ENCODE results near the gene DNAJC10. TPM values are rescaled to one million over a fixed set of nuclear protein-coding genes. Genes with fewer than 3 reads are reported as not detected.

Gene DNAJC10
- total and polyA plus RNA-seq, 2 of the 4 experiments (the other 2 are of a cell fraction), result 34.6 to 53.2 TPM

DNA sequence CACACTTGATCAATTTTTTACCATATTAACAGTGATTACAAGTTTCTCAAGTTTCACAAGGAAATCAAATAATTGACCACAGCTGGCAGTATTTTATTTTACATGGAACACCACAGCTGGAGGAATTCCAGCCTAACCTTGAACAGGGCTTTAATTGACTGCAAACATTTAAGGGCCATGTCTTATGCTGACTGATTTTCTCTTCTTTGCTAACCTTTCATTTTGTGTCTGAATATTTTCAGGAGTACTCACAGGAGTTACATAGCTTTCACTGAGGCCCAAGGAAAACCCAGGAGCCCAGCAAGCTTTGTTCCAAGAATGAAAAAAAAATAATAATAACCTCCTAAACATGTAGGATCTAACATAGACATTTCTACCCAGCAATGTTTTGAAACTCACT, 100.8 kb downstream of the DNAJC10 start:
- intact Hi-C loops (cut with micrococcal nuclease), result no loop called here
- ChIA-PET CTCF (interaction anchor here (0.7 to 1.7 kb wide), 2 partner anchors 33 to 35 kb away, joined by 3 to 5 read pairs; no protein-coding TSS in a partner anchor), POLR2A (ENCODE audit: unreplicated experiment) (no interaction called here)
- no peak overlapping the region for H2BK20ac ChIP-seq (ENCODE audit: low read depth, low read length)
- no peak overlapping the region for H3K27ac ChIP-seq (ENCODE audit: insufficient read depth, low read length)
- no peak overlapping the region for H2AK9ac ChIP-seq (replicated peaks; ENCODE audit: low read depth, low read length, poor library complexity)
- no peaks in the 10 kb centered on the region for H3K79me1 ChIP-seq (ENCODE audit: low read depth in 1 of 2, low read length in 2 of 2)
- H4K5ac ChIP-seq (ENCODE audit: low read depth, low read length), result no peak overlapping the region
- no peak overlapping the region for H3K14ac ChIP-seq (replicated peaks; ENCODE audit: low read depth, low read length)
- in situ Hi-C loops (cut with MboI; ENCODE audit: low sequenced_read_pairs), result no loop called here
- H3K4me3 ChIP-seq (ENCODE audit: insufficient read depth, low read depth, low read length), result no peak overlapping the region
- H2BK120ac ChIP-seq (ENCODE audit: low read depth, low read length), result no peak overlapping the region
- H2AK5ac ChIP-seq (ENCODE audit: low read depth, low read length), result no peak overlapping the region
- H3K27me3 ChIP-seq (ENCODE audit: control insufficient read depth, insufficient read depth, low read length), result peaks cover 11% of the 10 kb centered on the region
- H2AFZ ChIP-seq (replicated peaks; ENCODE audit: low read length, poor library complexity), result no peak overlapping the region
- no peak overlapping the region for H2BK15ac ChIP-seq (ENCODE audit: low read depth, low read length)
- TF ChIP-seq RAD21 (IDR thresholded peaks at IDR 0.05; ENCODE audit: low read length), result no peak
- no peak for TF ChIP-seq RFX5 (IDR thresholded peaks at IDR 0.05; ENCODE audit: low read depth, low read length)
- TF ChIP-seq RCOR1 (IDR thresholded peaks at IDR 0.05; ENCODE audit: insufficient replicate concordance, low read length), result no peak
- no peak for TF ChIP-seq MAFK (IDR thresholded peaks at IDR 0.05; ENCODE audit: low read depth, low read length)
- no peak for TF ChIP-seq SMC3 (IDR thresholded peaks at IDR 0.05; ENCODE audit: low read depth, low read length)
- no peak for TF ChIP-seq CEBPB (IDR thresholded peaks at IDR 0.05; ENCODE audit: low read depth, low read length)
- dilution Hi-C loops (cut with HindIII; ENCODE audit: low sequenced_read_pairs, unreplicated experiment), result no loop called here
- H3K56ac ChIP-seq (ENCODE audit: extremely low read depth, insufficient read depth, low read length), result no peak overlapping the region
- H2BK5ac ChIP-seq (ENCODE audit: low read depth, low read length, poor library complexity, severe bottlenecking), result no peak overlapping the region
- H3K36me3 ChIP-seq (ENCODE audit: control insufficient read depth, insufficient read depth, low read length), result no peaks in the 10 kb centered on the region
- no peak overlapping the region for H3K9ac ChIP-seq (ENCODE audit: low read depth, low read length)
- no peak overlapping the region for H3K4ac ChIP-seq (ENCODE audit: low read depth, low read length)
- no TSS peak for BruUV-seq (replicated peaks)
- no peak overlapping the region for H3K4me2 ChIP-seq (ENCODE audit: low read depth, low read length)
- no peak overlapping the region for H3K23ac ChIP-seq (ENCODE audit: low read depth, low read length)
- no peaks in the 10 kb centered on the region for H4K20me1 ChIP-seq (ENCODE audit: insufficient read depth, low read length)
- no peak overlapping the region for H4K91ac ChIP-seq (ENCODE audit: insufficient read depth, low read depth, low read length)
- no peaks in the 10 kb centered on the region for H3K4me1 ChIP-seq (ENCODE audit: control insufficient read depth, insufficient read depth, low read length)
- no peaks in the 10 kb centered on the region for H3K9me3 ChIP-seq (ENCODE audit: control insufficient read depth, insufficient read depth, low read length)
- H3K9me1 ChIP-seq (ENCODE audit: insufficient read depth, low read length), result no peaks in the 10 kb centered on the region
- H3K18ac ChIP-seq (ENCODE audit: low read depth, low read length), result no peak overlapping the region
- DNase-seq, result peak; percentile 21
- no peak overlapping the region for H4K8ac ChIP-seq (ENCODE audit: low read depth in 2 of 2, low read length in 2 of 2)
- ATAC-seq (ENCODE audit: low read depth), result peak; percentile 66
